HEK293 (cell line): Measurements from ENCODE around the gene IL12RB1.

Experiments used
- CTCF ChIP-seq: fragments of 450-650 bp; formaldehyde crosslinking; IDR thresholded peaks from 2 replicates; pipeline ENCODE4 v1.5.1; 2016; ENCODE audit warnings: missing biosample characterization, missing genetic modification characterization
- REST ChIP-seq: fragments of 450-650 bp; formaldehyde crosslinking; IDR thresholded peaks from 2 replicates; pipeline ENCODE4 v1.5.1; 2016; ENCODE audit warnings: missing biosample characterization, missing genetic modification characterization
- ZBTB26 ChIP-seq: fragments of 450-650 bp; formaldehyde crosslinking; optimal IDR thresholded peaks from 2 replicates; pipeline ENCODE3; 2016; ENCODE audit warnings: missing biosample characterization, mild to moderate bottlenecking, missing genetic modification characterization
- ZFP37 ChIP-seq: fragments of 450-650 bp; formaldehyde crosslinking; IDR thresholded peaks from 2 replicates; pipeline ENCODE4 v1.5.1; 2016; ENCODE audit warnings: missing biosample characterization, missing genetic modification characterization
- ZNF324 ChIP-seq: fragments of 450-650 bp; formaldehyde crosslinking; IDR thresholded peaks from 2 replicates; pipeline ENCODE4 v1.5.1; 2016; ENCODE audit warnings: missing biosample characterization, missing genetic modification characterization
- ZNF362 ChIP-seq: fragments of 450-650 bp; formaldehyde crosslinking; IDR thresholded peaks from 2 replicates; pipeline ENCODE4 v1.5.1; 2016; ENCODE audit warnings: missing biosample characterization, missing genetic modification characterization
- ZNF514 ChIP-seq: fragments of 450-650 bp; formaldehyde crosslinking; IDR thresholded peaks from 2 replicates; pipeline ENCODE4 v1.5.1; 2016; ENCODE audit warnings: missing biosample characterization, missing genetic modification characterization
- ZNF580 ChIP-seq: fragments of 450-650 bp; formaldehyde crosslinking; IDR thresholded peaks from 2 replicates; pipeline ENCODE4 v1.5.1; 2016; ENCODE audit warnings: missing biosample characterization, missing genetic modification characterization
- ZNF600 ChIP-seq: fragments of 450-650 bp; formaldehyde crosslinking; IDR thresholded peaks from 2 replicates; pipeline ENCODE4 v1.5.1; 2016; ENCODE audit warnings: missing biosample characterization, missing genetic modification characterization
- ZSCAN18 ChIP-seq: fragments of 450-650 bp; formaldehyde crosslinking; IDR thresholded peaks from 2 replicates; pipeline ENCODE4 v1.5.1; 2016; ENCODE audit warnings: missing biosample characterization, missing genetic modification characterization

GRCh38 chr19:18109733-18110608, 23.2 kb upstream of the IL12RB1 start:
- TF ChIP-seq ZSCAN18 (tag by site-specific recombination) (no peak), CTCF (no peak), ZNF580 (no peak), ZNF514 (tag by site-specific recombination) (no peak), ZBTB26 (peak; percentile 38), REST (no peak), ZNF324 (tag by site-specific recombination) (no peak), ZNF362 (no peak), ZFP37 (tag by site-specific recombination) (no peak), ZNF600 (tag by site-specific recombination) (no peak)
